Neural cell (in vitro differentiated cells): ENCODE results near the gene GLT1D1. TPM values are rescaled to one million over a fixed set of nuclear protein-coding genes. Genes with fewer than 3 reads are reported as not detected.

ENCODE experiments used
- H2AFZ ChIP-seq: fragments of 200-600, 300-800 bp; sonication (generic), shearing (Covaris generic); 2 replicates; pipeline ENCODE4 v1.6.0; 2014; ENCODE audit warnings: low read depth, mild to moderate bottlenecking, antibody characterized with exemption, low read length, moderate library complexity
- H3F3A ChIP-seq: fragments of 200-600 bp; shearing (Covaris generic); 2 replicates; pipeline ENCODE4 v1.6.1; 2016; ENCODE audit warnings: mild to moderate bottlenecking, moderate library complexity, mixed read lengths, antibody characterized with exemption, low read length; ENCODE audit not compliant: insufficient read depth, poor library complexity, severe bottlenecking
- H3K27ac ChIP-seq: fragments of 200-600, 300-800 bp; sonication (generic), shearing (Covaris generic); 2 replicates; pipeline ENCODE4 v1.5.1; 2014; ENCODE audit warnings: mild to moderate bottlenecking, low read length, moderate library complexity
- H3K27me3 ChIP-seq: fragments of 300-800, 200-600 bp; sonication (generic), shearing (Covaris generic); 2 replicates; pipeline ENCODE4 v1.6.0; 2014; ENCODE audit warnings: mild to moderate bottlenecking, low read depth, low read length, moderate library complexity; ENCODE audit not compliant: insufficient read depth
- H3K36me3 ChIP-seq: fragments of 300-800, 200-600 bp; sonication (generic), shearing (Covaris generic); 2 replicates; pipeline ENCODE4 v1.5.1; 2014; ENCODE audit warnings: mild to moderate bottlenecking, antibody characterized with exemption, low read length, moderate library complexity; ENCODE audit not compliant: insufficient read depth
- H3K4me2 ChIP-seq: fragments of 300-800, 200-600 bp; sonication (generic), shearing (Covaris generic); 2 replicates; pipeline ENCODE4 v1.6.0; 2014; ENCODE audit warnings: mild to moderate bottlenecking, low read length
- H3K4me3 ChIP-seq: fragments of 300-800, 200-600 bp; sonication (generic), shearing (Covaris generic); 2 replicates; pipeline ENCODE4 v1.5.1; 2014; ENCODE audit warnings: mild to moderate bottlenecking, low read length, moderate library complexity
- H3K79me2 ChIP-seq: fragments of 200-600 bp; shearing (Covaris generic); replicated peaks from 2 replicates; pipeline ENCODE4 v1.6.0; 2014; ENCODE audit warnings: mild to moderate bottlenecking, low read length, moderate library complexity; ENCODE audit not compliant: insufficient read depth
- H3K9ac ChIP-seq: fragments of 300-800, 200-600 bp; sonication (generic), shearing (Covaris generic); 2 replicates; pipeline ENCODE4 v1.6.1; 2016; ENCODE audit warnings: mild to moderate bottlenecking, low read length, mixed read lengths
- H3K9me2 ChIP-seq: fragments of 200-600 bp; shearing (Covaris generic); 2 replicates; pipeline ENCODE4 v1.6.1; 2016; ENCODE audit warnings: mild to moderate bottlenecking, low read length, mixed read lengths; ENCODE audit not compliant: insufficient read depth
- H3K9me3 ChIP-seq: fragments of 200-600, 300-800 bp; sonication (generic), shearing (Covaris generic); 2 replicates; pipeline ENCODE4 v1.6.1; 2016; ENCODE audit warnings: mild to moderate bottlenecking, mixed run types, low read length, moderate library complexity, mixed read lengths
- H4K20me1 ChIP-seq: fragments of 200-600 bp; shearing (Covaris generic); 2 replicates; pipeline ENCODE4 v1.6.1; 2016; ENCODE audit warnings: mild to moderate bottlenecking, mixed run types; ENCODE audit not compliant: insufficient read depth
- EP300 ChIP-seq: fragments of 450-650 bp; conservative IDR thresholded peaks from 2 replicates; pipeline ENCODE4 v1.6.1; 2014; ENCODE audit warnings: antibody characterized with exemption, mild to moderate bottlenecking, moderate library complexity; ENCODE audit not compliant: poor library complexity, severe bottlenecking
- EZH2 ChIP-seq: fragments of 200-600, 300-800 bp; shearing (Covaris generic), sonication (generic); IDR thresholded peaks from 2 replicates; pipeline ENCODE4 v1.6.1; 2014; ENCODE audit warnings: antibody characterized with exemption, low read length, borderline replicate concordance, mild to moderate bottlenecking; ENCODE audit not compliant: insufficient read depth, poor library complexity, severe bottlenecking
- MXI1 ChIP-seq: fragments of 450-650 bp; conservative IDR thresholded peaks from 2 replicates; pipeline ENCODE4 v1.6.1; 2014; ENCODE audit warnings: antibody characterized with exemption, mild to moderate bottlenecking; ENCODE audit not compliant: poor library complexity, severe bottlenecking
- POLR2AphosphoS5 ChIP-seq: IDR thresholded peaks from 2 replicates; pipeline ENCODE4 v1.6.1; 2012
- RAD21 ChIP-seq: fragments of 450-650 bp; conservative IDR thresholded peaks from 2 replicates; pipeline ENCODE4 v1.6.1; 2014; ENCODE audit warnings: antibody characterized with exemption, mild to moderate bottlenecking, moderate library complexity
- SMC3 ChIP-seq: fragments of 450-650 bp; conservative IDR thresholded peaks from 2 replicates; pipeline ENCODE4 v1.6.1; 2014; ENCODE audit warnings: antibody characterized with exemption, mild to moderate bottlenecking, moderate library complexity; ENCODE audit not compliant: poor library complexity
- TAF1 ChIP-seq: IDR thresholded peaks from 2 replicates; pipeline ENCODE4 v1.6.1; 2012; ENCODE audit warnings: low read depth
- polyA plus RNA-seq: library from polyadenylated mRNA; depleted of rRNA; stranded (reverse); fragments of >200 nt; gene quantifications from 2 replicates; pipeline ENCODE4 v1.2.3, GENCODE V29; 2014
- TF ChIP-seq, protein P1 (sequence below): IDR thresholded peaks from 2 replicates; pipeline ENCODE4 v1.6.1; 2012; ENCODE audit warnings: borderline replicate concordance
- TF ChIP-seq, protein P2 (sequence below): fragments of 450-650 bp; IDR thresholded peaks from 2 replicates; pipeline ENCODE4 v1.5.1; 2014; ENCODE audit warnings: antibody characterized with exemption, mild to moderate bottlenecking, moderate library complexity; ENCODE audit not compliant: poor library complexity, severe bottlenecking

GLT1D1 gene
- polyA plus RNA-seq, 1 donor from 2014 or later = 3.9 TPM

DNA sequence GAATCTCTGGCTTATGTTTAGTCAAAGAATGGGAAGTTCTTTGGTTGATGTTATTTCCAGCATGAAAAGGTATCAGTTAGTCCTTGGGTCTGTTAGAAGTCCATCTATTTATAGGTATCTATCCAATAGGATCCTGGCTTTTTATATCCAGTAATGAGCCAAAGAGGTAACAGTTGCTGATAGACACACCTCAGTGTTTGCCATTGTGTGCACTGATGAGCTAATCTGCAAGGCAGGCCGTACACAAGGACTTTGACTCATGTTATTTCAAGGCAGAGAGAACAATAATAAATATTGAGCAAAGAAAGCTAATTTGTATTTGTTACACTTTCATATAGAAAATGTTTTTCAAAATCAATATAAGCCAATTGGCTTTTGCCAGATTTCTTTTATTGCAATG, 56.4 kb downstream of the GLT1D1 start:
- no peaks in the 10 kb centered on the region for H3K27me3 ChIP-seq
- H3K4me2 ChIP-seq = no peak overlapping the region
- H3K9me2 ChIP-seq = no peaks in the 10 kb centered on the region
- H3K79me2 ChIP-seq = no peaks in the 10 kb centered on the region
- H3K9me3 ChIP-seq = no peaks in the 10 kb centered on the region
- H3K36me3 ChIP-seq = no peaks in the 10 kb centered on the region
- H3K27ac ChIP-seq = no peak overlapping the region
- H3F3A ChIP-seq = no peaks in the 10 kb centered on the region
- H4K20me1 ChIP-seq = no peaks in the 10 kb centered on the region
- no peak overlapping the region for H3K9ac ChIP-seq
- no peak overlapping the region for H2AFZ ChIP-seq
- TF ChIP-seq EZH2 (no peak), SMC3 (no peak), TAF1 (no peak), RAD21 (no peak), EP300 (no peak), POLR2AphosphoS5 (no peak), MXI1 (no peak)
- TF ChIP-seq, protein P1, sequence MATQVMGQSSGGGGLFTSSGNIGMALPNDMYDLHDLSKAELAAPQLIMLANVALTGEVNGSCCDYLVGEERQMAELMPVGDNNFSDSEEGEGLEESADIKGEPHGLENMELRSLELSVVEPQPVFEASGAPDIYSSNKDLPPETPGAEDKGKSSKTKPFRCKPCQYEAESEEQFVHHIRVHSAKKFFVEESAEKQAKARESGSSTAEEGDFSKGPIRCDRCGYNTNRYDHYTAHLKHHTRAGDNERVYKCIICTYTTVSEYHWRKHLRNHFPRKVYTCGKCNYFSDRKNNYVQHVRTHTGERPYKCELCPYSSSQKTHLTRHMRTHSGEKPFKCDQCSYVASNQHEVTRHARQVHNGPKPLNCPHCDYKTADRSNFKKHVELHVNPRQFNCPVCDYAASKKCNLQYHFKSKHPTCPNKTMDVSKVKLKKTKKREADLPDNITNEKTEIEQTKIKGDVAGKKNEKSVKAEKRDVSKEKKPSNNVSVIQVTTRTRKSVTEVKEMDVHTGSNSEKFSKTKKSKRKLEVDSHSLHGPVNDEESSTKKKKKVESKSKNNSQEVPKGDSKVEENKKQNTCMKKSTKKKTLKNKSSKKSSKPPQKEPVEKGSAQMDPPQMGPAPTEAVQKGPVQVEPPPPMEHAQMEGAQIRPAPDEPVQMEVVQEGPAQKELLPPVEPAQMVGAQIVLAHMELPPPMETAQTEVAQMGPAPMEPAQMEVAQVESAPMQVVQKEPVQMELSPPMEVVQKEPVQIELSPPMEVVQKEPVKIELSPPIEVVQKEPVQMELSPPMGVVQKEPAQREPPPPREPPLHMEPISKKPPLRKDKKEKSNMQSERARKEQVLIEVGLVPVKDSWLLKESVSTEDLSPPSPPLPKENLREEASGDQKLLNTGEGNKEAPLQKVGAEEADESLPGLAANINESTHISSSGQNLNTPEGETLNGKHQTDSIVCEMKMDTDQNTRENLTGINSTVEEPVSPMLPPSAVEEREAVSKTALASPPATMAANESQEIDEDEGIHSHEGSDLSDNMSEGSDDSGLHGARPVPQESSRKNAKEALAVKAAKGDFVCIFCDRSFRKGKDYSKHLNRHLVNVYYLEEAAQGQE = no peak
- TF ChIP-seq, protein P2, sequence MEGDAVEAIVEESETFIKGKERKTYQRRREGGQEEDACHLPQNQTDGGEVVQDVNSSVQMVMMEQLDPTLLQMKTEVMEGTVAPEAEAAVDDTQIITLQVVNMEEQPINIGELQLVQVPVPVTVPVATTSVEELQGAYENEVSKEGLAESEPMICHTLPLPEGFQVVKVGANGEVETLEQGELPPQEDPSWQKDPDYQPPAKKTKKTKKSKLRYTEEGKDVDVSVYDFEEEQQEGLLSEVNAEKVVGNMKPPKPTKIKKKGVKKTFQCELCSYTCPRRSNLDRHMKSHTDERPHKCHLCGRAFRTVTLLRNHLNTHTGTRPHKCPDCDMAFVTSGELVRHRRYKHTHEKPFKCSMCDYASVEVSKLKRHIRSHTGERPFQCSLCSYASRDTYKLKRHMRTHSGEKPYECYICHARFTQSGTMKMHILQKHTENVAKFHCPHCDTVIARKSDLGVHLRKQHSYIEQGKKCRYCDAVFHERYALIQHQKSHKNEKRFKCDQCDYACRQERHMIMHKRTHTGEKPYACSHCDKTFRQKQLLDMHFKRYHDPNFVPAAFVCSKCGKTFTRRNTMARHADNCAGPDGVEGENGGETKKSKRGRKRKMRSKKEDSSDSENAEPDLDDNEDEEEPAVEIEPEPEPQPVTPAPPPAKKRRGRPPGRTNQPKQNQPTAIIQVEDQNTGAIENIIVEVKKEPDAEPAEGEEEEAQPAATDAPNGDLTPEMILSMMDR = no peak
- no peak overlapping the region for H3K4me3 ChIP-seq

DNA sequence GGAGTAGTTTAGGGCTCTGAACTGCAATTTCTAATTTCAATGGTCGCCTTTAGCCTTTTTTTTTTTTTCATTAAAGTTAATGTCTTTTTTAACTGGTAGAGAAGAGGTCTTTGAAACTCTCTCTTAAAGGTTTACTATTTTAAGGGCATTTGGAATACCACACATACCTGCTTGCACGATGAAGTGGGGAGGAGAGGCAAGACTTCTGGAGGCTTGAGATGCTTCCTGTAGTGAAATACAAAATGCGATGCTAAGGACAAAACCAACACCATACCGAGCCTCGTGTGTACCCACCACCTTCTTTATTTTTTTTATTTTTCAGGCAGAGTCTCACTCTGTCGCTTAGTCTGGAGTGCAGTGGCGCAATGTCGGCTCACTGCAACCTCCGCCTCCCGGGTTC, 57.4 kb downstream of the GLT1D1 start:
- Histone ChIP-seq H3K27me3 (no peaks in the 10 kb centered on the region), H2AFZ (no peak overlapping the region), H3K9me3 (no peaks in the 10 kb centered on the region), H3K27ac (no peak overlapping the region), H3K9ac (no peak overlapping the region), H3K79me2 (no peaks in the 10 kb centered on the region), H3K4me3 (no peak overlapping the region), H4K20me1 (no peaks in the 10 kb centered on the region), H3K36me3 (no peaks in the 10 kb centered on the region), H3K4me2 (no peak overlapping the region), H3F3A (no peaks in the 10 kb centered on the region), H3K9me2 (no peaks in the 10 kb centered on the region)
- TF ChIP-seq EZH2 = no peak
- no peak for TF ChIP-seq SMC3
- no peak for TF ChIP-seq POLR2AphosphoS5
- TF ChIP-seq RAD21 = no peak
- TF ChIP-seq, protein P2 = no peak
- no peak for TF ChIP-seq TAF1
- TF ChIP-seq MXI1 = no peak
- TF ChIP-seq, protein P1 = no peak
- no peak for TF ChIP-seq EP300
